ENCODE results near the gene GPR139.

Gene GPR139

GRCh38 chr16:20051611-20052010, 22.1 kb downstream of the GPR139 start:
- no peak for DNase-seq

- DNase-seq = no peak
Observed at GRCh38 chr16:20051147-20051546, 22.5 kb downstream of the GPR139 start.

- DNase-seq = peak; percentile 32
Observed at GRCh38 chr16:20049831-20050230, 23.9 kb downstream of the GPR139 start.

- DNase-seq = no peak
Observed at GRCh38 chr16:20045886-20046285, 27.8 kb downstream of the GPR139 start.

GRCh38 chr16:20042848-20043247, 30.8 kb downstream of the GPR139 start:
- DNase-seq = no peak

- DNase-seq = no peak
Observed at GRCh38 chr16:20041924-20042596, 31.6 kb downstream of the GPR139 start.

- no peak for DNase-seq
Observed at GRCh38 chr16:20040011-20040410, 33.7 kb downstream of the GPR139 start.

DNA sequence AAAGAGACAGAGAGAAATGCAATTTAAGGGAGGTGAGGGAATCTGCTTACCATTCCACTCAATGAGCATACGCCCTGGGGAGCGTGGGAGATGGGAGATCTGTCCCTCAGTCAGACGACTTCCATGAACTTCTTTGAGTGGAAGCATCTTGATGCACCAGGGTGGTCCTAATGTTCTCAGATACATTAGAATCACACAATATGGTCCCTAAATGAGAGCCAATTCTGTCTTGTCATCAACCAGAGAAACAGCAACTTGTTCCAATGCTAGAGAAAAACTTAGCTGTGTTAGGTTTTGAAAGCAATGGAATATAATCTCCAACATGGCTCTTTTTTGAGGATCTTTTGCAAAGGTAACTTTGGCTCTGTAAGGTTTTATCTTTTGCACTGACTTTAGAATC, 44.1 kb downstream of the GPR139 start:
- no peak for DNase-seq

DNA sequence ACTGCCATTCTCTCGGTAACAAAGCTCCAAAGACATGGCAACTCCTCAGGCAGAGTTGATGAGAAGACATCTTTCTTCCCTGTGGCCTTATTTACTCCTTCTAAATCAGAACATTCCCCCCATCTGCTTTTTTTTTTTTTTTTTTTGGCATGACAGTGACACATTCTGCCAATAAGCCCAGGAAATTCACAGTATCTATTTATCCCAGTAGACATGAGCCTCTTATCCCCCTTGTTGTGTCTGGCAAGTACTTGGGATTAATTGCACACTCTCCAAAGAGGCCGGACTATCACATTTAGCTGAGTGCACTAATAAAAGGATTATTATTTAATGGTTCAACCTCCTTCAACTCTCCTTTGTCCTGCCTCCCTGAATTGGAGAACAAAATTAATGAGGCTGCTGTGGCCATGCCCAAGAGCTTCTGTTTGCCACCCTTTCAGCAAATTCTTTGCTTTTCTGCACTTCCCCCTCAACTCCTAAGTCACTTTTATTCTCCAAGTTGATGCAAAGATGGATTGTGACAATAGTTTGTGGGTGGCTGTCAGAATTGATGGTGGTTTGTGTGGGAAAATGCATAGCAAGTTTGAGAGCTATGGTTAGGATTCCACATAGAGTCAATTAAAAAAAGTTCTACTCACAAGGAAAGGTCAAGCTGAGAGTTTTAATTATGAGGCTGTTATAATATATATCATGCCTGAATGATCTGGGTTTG, 47.2 kb downstream of the GPR139 start:
- no peak for DNase-seq

- no peak for DNase-seq
Observed at GRCh38 chr16:20023190-20023589, 50.5 kb downstream of the GPR139 start.

DNA sequence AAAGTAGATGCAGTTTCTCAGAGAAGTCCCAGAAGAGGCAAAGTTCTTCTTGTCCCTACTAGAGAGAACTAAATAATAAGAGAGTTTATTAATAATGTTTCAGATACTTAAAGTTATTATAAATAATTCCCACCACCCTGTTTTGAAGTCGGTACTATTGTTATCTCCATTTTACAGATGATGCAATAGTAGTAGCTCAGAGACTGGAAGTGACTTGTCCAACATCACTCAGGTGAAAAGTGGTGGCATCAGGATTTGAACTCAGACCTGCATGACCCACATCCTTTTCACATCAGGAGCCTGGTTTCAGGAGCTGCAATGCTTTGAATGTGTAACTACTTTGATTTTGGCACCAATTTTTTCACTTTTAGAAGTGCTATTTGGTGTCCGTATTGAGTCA, 52.7 kb downstream of the GPR139 start:
- DNase-seq = no peak

DNA sequence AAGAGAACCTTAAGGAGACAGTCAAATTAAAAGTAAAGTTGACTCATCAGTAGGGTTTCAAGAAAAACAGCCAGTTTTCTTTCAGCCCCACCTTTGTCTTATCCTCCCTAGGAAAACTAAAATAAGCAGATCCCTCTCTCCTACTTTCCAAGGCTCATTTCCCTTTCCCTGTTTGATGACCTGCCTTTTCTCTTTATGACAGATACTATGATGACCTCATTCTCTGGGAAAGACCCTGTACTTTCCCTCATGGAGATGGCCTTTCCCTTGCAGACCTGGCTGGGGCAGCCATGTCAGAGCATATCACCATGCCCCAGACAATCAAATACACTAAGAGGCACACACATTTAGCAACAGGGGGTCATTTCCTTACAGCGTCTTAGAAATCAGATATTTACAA, 53.6 kb downstream of the GPR139 start:
- DNase-seq = no peak

- DNase-seq = no peak
Observed at GRCh38 chr16:20016234-20016633, 57.5 kb downstream of the GPR139 start.

- DNase-seq = no peak
Observed at GRCh38 chr16:20004931-20005330, 68.8 kb downstream of the GPR139 start.

DNA sequence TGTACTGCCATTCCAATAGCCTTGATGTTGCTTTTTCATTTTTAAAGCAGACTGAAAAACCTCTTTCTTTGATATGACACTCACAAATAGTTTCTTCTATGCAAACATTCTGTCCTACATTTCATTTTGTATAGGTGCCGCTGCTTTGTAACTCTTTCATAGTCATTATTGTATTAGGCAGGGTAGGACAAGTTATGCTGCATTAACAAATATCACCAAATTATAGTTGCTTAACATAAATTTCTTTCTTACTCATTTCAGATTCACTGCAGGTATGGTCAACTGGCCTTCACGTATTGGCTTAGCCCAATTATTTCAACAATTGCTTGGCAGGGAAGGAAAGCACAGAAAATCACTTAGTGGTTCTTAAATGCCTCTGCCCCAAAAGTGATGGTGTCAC, 70.8 kb downstream of the GPR139 start:
- DNase-seq = no peak

GRCh38 chr16:20001856-20002707, 71.6 kb downstream of the GPR139 start:
- DNase-seq = peak; percentile 62

GRCh38 chr16:19997734-19998133, 76.0 kb downstream of the GPR139 start:
- no peak for DNase-seq

GRCh38 chr16:19997264-19997663, 76.4 kb downstream of the GPR139 start:
- DNase-seq = peak; percentile 71

- DNase-seq = no peak
Observed at GRCh38 chr16:19994466-19995170, 79.1 kb downstream of the GPR139 start.

- no peak for DNase-seq
Observed at GRCh38 chr16:19991614-19992013, 82.1 kb downstream of the GPR139 start.

DNA sequence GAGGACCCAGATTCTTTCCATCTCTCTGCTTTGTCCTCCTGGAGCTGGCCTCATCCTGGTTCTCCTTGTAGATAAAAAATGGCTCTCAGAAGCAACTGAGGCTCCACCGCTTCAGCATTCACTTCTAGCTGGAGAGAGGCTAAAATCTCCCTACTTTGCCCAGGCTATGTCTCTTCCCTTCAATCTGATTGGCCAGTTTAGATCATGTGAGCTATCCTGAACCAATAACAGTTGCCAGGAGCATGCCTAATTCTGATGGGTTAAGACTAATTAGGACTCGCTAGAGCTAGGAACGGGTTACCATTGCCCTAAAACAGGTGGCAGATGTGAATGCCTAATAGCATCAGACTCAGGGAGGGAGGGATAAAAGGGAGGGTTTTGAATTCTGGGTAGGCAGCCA, 89.6 kb downstream of the GPR139 start:
- DNase-seq = no peak

Measured in NCI-H774 (cell line).